Activated naive CD4-positive, alpha-beta T cell treated with anti-CD3 and anti-CD28 coated beads, Interleukin-2, amount 50 U/mL, for 16 hours (primary cell): ENCODE data around the gene HS6ST1.
"Not testable (repeated sequence)": the region's sequence is repeated elsewhere in the genome, so short reads cannot be mapped to it uniquely, and the experiment has no call there.

Source experiments
- DNase-seq: peaks from one replicate; pipeline ENCODE4 v3.0.0-alpha.2; 2020

HS6ST1 gene

DNA sequence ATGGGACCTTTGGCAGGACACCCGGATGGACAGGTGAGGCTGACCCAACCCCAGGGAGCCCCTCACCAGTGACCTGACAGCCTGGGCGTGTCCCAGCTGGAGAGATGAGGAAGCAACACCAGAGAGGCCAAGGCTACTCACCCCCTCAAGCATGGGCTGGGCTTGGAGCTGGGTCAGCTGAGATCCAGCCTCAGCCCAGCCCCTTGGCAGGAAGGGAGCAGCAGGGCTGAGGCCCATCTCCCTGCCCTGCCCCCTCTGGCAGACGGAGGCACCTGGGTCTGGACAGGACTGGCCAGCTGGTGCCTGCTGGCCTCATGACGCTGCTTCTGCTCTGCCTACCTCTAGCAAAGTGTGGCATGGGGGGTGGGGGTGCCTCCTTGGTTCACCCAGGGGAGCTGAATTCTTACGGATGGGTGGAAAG is 37.8 kb downstream of the HS6ST1 start:
- peak; percentile 6 for DNase-seq

GRCh38 chr2:128280158-128280871 is 38.4 kb downstream of the HS6ST1 start:
- DNase-seq: peak; percentile 7

DNA sequence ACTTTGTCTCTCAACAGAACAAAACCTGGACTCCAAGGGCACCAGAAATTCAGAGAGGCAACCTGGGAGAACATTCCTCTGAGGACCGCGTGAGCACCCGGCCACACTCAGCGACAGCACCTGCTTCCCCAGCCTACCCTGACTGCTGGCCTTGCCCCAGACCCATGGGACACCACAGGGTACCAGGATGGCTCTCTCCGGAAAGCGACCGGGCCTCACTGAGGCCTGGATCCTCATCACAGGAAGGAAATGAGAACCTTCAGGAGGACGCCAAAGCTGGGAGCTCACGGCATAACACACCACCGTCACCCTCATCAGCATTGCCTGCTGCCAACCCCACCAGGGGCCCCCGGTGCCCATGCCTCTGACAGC is 38.9 kb downstream of the HS6ST1 start:
- no peak for DNase-seq

DNA sequence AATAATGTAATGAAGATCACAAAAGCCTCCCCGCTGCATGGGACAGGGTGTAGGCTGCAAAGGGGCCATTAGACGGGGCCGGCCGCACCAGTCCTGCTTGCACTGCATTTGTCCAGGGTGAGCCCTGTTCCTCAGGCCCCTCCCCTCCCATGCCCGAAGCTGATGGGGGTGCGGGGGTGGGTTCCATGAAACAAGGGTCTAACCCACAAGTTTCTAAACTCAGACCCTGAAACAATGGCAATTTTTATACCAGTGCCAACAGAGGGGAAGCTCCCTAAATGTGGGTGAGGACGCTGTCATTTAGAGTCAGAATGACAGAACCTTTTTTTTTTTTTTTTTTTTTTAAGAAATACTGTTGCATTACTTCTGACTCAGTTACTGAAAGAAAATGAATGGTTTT is 39.7 kb downstream of the HS6ST1 start:
- peak; percentile 6 for DNase-seq

DNA sequence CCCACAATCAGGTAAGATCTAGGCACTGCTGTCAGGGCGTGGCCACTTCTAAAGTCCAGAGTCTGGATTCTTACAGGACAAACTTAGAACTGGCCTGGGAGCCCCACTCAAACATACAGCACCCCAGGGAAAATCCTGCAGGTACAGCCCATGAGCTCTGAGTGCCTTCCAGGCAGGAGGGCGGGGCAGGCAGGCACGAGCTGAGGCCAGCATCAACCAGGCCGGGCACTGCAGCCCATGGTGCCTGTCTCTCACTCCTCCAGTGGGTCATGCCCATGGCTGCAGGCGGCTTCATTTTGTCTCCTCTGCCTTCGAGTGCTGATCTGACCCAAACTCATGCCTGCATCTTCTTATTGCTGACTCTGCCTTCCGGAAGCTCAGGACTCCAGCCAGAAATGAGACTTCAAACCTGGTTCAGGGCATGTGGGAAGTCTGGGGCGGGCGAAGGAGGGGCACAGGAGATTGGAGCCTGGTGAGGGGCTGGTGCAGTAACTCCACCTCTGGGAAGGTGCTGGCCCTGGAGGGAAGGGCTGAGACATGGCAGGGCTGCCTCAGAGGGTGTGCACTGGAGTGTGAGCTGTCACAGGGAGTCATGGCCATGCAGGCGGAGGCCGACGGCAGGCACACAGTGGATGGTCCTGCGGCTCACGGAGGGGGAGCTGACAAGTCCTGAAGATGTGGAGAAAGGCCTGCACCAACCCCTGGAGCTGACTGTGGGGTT is 40.5 kb downstream of the HS6ST1 start:
- peak; percentile 3 for DNase-seq

- DNase-seq: peak; percentile 8
These were observed 41.6 kb downstream of the HS6ST1 start for GRCh38 chr2:128276878-128277675.

- peak; percentile 4 for DNase-seq
These were observed 43.1 kb downstream of the HS6ST1 start for GRCh38 chr2:128275498-128276045.

DNA sequence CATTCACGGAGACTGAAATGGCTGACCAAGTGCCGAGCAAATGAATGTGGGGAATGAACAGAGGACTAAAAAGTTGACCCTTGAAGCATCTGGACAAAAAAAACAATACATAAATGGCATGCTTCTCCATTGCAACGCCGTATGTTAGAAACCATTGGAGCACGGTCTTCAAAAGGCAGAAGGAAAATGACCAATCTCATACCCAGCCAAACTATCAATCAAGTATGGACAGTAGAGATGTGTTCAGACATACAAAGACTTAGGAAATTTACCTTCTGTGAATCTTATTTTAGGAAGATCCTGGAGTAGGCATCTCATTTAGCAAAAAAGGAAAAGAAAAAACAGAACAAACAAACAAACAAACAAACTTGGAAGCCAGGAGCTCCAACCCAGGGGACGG is 44.5 kb downstream of the HS6ST1 start:
- no peak for DNase-seq

DNA sequence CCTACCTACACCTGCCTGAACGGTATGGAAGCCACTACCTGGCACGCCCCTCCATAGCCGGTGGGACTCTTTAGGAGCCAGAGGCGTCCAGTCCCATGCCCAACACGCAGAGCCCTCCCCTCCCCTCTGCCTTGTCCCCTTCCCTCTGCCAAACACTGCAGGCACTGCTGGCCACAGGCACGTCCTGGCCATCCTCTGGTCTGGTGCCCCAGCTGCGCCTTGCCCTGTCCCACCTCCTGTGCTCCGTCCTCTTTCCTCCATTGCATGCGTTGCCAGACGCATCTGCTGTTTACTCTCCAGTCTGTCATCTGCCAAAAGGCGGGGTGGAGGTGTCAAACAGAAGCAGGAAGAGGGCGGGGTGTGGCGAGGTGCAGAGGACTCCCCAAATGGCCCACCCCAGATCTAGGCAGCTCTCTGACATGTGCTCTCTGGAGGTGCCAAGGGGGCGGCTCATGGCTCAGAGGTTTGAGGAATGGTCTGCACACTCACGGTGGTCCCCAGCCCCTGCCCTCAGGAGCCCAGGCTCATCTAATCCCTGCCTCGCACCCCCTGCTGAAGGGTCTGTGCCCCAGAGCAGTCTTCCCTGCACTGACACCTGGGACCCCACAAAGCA is 45.1 kb downstream of the HS6ST1 start:
- DNase-seq: no peak

GRCh38 chr2:128272601-128273468 is 45.8 kb downstream of the HS6ST1 start:
- no peak for DNase-seq

- no peak for DNase-seq
These were observed 46.6 kb downstream of the HS6ST1 start for GRCh38 chr2:128271911-128272600.

GRCh38 chr2:128271597-128271910 is 47.1 kb downstream of the HS6ST1 start:
- no peak for DNase-seq

DNA sequence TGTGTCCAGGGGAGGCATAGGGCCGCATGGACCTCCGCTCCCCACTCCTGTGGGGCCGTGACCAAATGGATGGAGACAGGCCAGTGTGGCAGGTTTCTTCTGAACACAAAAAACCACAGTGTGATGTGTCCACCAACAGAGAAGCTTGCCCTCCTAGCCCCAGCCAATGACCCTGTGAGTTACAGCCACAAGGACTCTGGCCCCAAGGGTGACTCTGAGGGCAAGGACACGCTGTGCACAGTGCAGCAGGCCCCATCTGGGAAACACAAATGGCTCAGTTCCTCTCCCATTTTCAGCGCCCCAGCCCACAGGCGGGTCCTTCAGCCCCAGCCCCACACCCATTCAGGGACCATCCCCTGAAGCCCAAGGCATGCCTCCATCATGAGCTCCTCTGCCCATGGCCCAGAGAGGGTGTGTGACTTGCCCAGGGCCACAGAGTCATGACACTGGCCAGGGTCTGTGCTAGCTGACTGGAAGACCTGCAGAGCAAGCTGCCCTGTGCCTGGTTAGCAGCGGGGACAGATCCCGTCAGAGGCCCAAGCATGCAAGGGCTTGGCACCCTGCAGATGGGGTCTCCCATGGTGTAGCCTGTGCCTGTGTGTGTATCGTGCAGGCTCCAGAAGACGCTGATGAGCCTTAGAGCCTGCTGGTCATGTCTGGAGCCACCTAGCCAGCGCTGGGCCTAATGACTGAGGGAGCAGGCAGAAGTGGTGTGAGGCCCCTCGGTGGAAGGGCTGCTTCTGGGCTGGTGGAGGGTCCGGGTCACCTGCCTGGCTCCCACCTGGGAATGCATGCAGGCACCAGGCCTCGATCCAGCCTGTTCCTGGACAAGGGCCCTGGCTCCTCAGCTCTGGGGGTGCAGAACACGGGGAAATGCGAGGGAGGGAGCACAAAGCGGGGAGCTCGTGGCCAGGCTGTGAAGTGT is 47.7 kb downstream of the HS6ST1 start:
- no peak for DNase-seq

GRCh38 chr2:128269990-128270671 is 48.5 kb downstream of the HS6ST1 start:
- DNase-seq: no peak

GRCh38 chr2:128269063-128269989 is 49.3 kb downstream of the HS6ST1 start:
- DNase-seq: no peak

DNA sequence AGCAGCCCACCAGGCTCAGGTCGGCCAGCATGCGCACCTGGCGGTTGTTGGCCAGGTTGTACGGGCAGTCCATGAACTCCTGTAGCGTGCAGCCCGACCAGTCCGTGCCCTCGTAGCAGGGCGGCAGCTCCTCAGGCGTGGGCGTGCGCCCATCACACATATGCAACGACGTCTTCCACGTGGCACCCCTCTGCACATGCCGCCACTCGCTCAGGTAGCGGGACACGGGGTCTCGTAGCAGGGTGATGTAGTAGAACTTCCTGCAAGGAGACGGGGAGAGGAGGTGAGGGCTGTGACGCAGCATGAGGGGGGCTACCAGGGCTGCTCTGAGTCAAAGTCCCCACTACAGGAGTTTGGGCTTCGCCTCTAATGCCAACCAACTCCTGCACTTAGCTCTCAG is 50.1 kb downstream of the HS6ST1 start:
- not testable (repeated sequence) for DNase-seq

DNA sequence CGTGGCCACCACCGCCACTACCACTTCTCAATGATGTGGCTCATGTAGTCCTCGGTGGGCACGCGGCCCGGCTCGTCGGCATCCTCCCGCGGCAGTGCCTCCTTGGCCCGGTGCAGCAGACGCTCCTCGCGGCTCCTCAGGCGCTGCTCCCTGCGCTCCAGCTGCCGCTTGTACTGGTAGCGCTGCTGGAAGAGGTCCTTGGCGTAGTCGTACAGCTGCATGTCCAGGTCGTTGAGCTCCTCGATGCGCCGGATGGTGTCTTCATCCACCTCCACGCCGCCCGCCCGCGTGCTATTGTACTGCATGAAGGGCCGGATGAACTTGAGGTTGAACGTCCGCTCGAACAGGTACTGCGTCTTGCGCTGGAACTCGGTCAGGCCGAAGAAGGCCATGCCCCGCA is 50.5 kb downstream of the HS6ST1 start:
- not testable (repeated sequence) for DNase-seq

GRCh38 chr2:128267649-128268048 is 51.0 kb downstream of the HS6ST1 start:
- not testable (repeated sequence) for DNase-seq

DNA sequence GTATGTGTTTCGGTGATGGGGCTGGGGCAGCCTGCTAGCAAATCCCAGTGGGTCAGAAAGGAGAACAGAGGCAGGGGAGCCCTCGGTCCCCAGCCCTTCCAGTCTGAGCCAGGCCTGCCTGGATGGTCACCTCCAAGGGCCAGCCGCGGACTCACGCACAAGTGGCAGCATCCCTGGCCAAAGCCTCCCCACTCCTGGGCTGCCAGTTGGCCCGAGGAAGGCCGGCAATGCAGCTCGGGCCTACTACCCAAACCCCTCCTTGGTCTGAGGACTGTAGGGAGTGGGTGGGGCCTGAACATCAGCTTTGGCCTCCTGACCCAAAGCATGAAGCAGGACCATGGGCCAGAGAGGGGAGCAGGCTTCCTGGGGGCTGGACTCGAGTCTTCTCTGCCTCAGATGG is 51.5 kb downstream of the HS6ST1 start:
- not testable (repeated sequence) for DNase-seq
